ENCODE data around the gene CA9. TPM values are rescaled to one million over a fixed set of nuclear protein-coding genes. Genes with fewer than 3 reads are reported as not detected.

CA9 gene
- total and polyA plus RNA-seq, 9 of the 15 experiments (the other 6 are each of a cell fraction or from before 2014, with no cell fraction given): 0.15 to 10.6 (median 0.60) TPM; not detected in 4

DNA sequence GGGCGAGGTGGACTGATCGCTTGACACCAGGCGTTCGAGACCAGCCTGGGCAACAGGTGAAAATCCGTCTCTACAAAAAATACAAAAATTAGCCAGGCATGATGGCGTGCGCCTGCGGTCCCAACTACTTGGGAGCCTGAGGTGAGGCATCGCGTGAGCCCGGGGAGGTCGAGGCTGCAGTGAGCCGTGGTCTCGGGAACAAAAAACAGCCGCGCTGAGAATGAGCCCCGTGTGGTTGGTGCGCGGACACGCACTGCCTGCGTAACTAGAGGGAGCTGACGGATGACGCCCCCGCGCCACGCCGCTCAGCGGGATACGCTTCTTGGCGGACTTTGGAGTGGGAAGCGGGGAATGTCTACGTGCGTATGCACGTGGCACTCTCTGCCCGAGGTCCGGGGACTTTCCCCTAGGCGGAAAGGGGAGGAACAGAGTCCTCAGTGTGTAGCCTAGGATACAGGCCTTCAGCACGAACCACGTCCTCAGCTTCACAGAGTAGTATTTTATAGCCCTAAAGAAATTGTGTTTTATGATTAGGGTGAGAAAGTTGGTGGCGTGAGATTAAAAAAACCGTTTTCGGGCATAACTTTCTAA, 16.1 kb upstream of the CA9 start, which contains the start of gene RMRP (continued):
- TF ChIP-seq, protein P1, sequence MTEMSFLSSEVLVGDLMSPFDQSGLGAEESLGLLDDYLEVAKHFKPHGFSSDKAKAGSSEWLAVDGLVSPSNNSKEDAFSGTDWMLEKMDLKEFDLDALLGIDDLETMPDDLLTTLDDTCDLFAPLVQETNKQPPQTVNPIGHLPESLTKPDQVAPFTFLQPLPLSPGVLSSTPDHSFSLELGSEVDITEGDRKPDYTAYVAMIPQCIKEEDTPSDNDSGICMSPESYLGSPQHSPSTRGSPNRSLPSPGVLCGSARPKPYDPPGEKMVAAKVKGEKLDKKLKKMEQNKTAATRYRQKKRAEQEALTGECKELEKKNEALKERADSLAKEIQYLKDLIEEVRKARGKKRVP (CRISPR knock-in tag; IDR thresholded peaks at IDR 0.05): no peak
- no peak for TF ChIP-seq PRPF4 (IDR thresholded peaks at IDR 0.05; ENCODE audit: insufficient read depth, low read depth, low read length, poor library complexity, severe bottlenecking)
- TF ChIP-seq EP300 (IDR thresholded peaks at IDR 0.05; ENCODE audit: low read length): peak; percentile 42; the same call in 1 of the 2 replicates
- no peak for TF ChIP-seq STAG1 (CRISPR knock-in tag; IDR thresholded peaks at IDR 0.05; ENCODE audit: borderline replicate concordance)
- no peak for TF ChIP-seq GABPB2 (CRISPR knock-in tag; conservative IDR thresholded peaks at IDR 0.05)
- no peak for TF ChIP-seq NFIX (CRISPR knock-in tag; IDR thresholded peaks at IDR 0.05; ENCODE audit: low read depth)
- TF ChIP-seq STAT6 (CRISPR knock-in tag; IDR thresholded peaks at IDR 0.05): no peak
- TF ChIP-seq ZNF695 (CRISPR knock-in tag; IDR thresholded peaks at IDR 0.05): no peak
- TF ChIP-seq NFRKB (IDR thresholded peaks at IDR 0.05; ENCODE audit: low read depth): no peak
- no peak for TF ChIP-seq RBM17 (IDR thresholded peaks at IDR 0.05; ENCODE audit: borderline replicate concordance, low read depth, low read length)
- TF ChIP-seq NR4A1 (CRISPR knock-in tag; IDR thresholded peaks at IDR 0.05): no peak
- TF ChIP-seq NR4A1 (tag; IDR thresholded peaks at IDR 0.05): no peak
- no peak for TF ChIP-seq MBD1 (CRISPR knock-in tag; IDR thresholded peaks at IDR 0.05)
- TF ChIP-seq RBM25 (IDR thresholded peaks at IDR 0.05; ENCODE audit: low read depth, low read length, severe bottlenecking): no peak
- TF ChIP-seq FOXA3 (CRISPR knock-in tag; conservative IDR thresholded peaks at IDR 0.05 in 1 of 2, IDR thresholded peaks at IDR 0.05 in 1 of 2): peak in 1 of 2 experiments; percentile 63; a peak in 1 of 4 replicates
- no peak; the same call in 1 of the 2 replicates for TF ChIP-seq DMBX1 (CRISPR knock-in tag; IDR thresholded peaks at IDR 0.05; ENCODE audit: borderline replicate concordance)
- no peak for TF ChIP-seq ZNF740 (CRISPR knock-in tag; IDR thresholded peaks at IDR 0.05)
- TF ChIP-seq ZNF740 (tag; IDR thresholded peaks at IDR 0.05): no peak
- TF ChIP-seq, protein P2, sequence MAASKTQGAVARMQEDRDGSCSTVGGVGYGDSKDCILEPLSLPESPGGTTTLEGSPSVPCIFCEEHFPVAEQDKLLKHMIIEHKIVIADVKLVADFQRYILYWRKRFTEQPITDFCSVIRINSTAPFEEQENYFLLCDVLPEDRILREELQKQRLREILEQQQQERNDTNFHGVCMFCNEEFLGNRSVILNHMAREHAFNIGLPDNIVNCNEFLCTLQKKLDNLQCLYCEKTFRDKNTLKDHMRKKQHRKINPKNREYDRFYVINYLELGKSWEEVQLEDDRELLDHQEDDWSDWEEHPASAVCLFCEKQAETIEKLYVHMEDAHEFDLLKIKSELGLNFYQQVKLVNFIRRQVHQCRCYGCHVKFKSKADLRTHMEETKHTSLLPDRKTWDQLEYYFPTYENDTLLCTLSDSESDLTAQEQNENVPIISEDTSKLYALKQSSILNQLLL (CRISPR knock-in tag; IDR thresholded peaks at IDR 0.05; ENCODE audit: borderline replicate concordance): no peak
- TF ChIP-seq TRIM24 (IDR thresholded peaks at IDR 0.05): peak in 1 of 2 experiments; percentile 54; a peak in 2 of 4 replicates

Measured in K562 (cell line).